ENCODE measurements around the gene ZFP36. TPM values are rescaled to one million over a fixed set of nuclear protein-coding genes. Genes with fewer than 3 reads are reported as not detected.

The ZFP36 gene
- total and polyA plus RNA-seq, 3 experiments from 2014 or later = 32.8 to 355 (median 36.4) TPM

- H3K27ac ChIP-seq (ENCODE audit: low read depth, low read length) = peak overlapping the region; percentile 96
- Mint-ChIP-seq H3K4me3 (peak overlapping the region; percentile 97 to 100 (median 99)), H3K9me3 (peaks cover 0 to 2% (median 0%) of the 10 kb centered on the region in 5 donors), H3K4me1 (peaks cover 35 to 51% (median 35%) of the 10 kb centered on the region in 3 donors), H3K27ac (peak overlapping the region; percentile 96 to 100 (median 99)), H3K27me3 (peaks cover 0 to 10% of the 10 kb centered on the region in 2 donors), H3K36me3 (peaks cover 6 to 37% (median 13%) of the 10 kb centered on the region in 3 donors)
- DNase-seq = no peak
- no peaks in the 10 kb centered on the region for H3K9me3 ChIP-seq (ENCODE audit: low read length)
- peaks cover 27% of the 10 kb centered on the region for H3K36me3 ChIP-seq (ENCODE audit: insufficient read depth, low read length)
- H3K4me3 ChIP-seq (ENCODE audit: low read length) = peak overlapping the region; percentile 79
- POLR2A ChIA-PET = interaction anchor here (0.9 to 2.7 kb wide), 20 partner anchors 8 to 1362 kb away, joined by 3 to 82 read pairs (median 8); partner anchors contain the start of genes DYRK1B, EGLN2, EID2B and GMFG
- CTCF ChIA-PET = interaction anchor here (1.0 to 2.0 kb wide), 12 partner anchors 8 to 97 kb away, joined by 3 to 25 read pairs (median 6); partner anchors contain the start of genes EID2B, MED29, PAF1 and PLEKHG2
- H3K4me1 ChIP-seq (ENCODE audit: insufficient read depth, low read length) = peaks cover 28% of the 10 kb centered on the region
- no peaks in the 10 kb centered on the region for H3K27me3 ChIP-seq (ENCODE audit: insufficient read depth, low read length, poor library complexity, severe bottlenecking)
Measured at GRCh38 chr19:39436350-39436716, 29.7 kb downstream of the ZFP36 start.

GRCh38 chr19:39438270-39438934 is 31.8 kb downstream of the ZFP36 start:
- no peak for DNase-seq
- no peaks in the 10 kb centered on the region for H3K9me3 ChIP-seq (ENCODE audit: low read length)
- peaks cover 15% of the 10 kb centered on the region for H3K36me3 ChIP-seq (ENCODE audit: insufficient read depth, low read length)
- Mint-ChIP-seq H3K4me3 (peak overlapping the region in 1 of 7 donors; percentile 24), H3K27me3 (peaks cover 0 to 8% of the 10 kb centered on the region in 2 donors), H3K27ac (no peak overlapping the region), H3K4me1 (peaks cover 30 to 40% (median 32%) of the 10 kb centered on the region in 3 donors), H3K9me3 (peaks cover 0 to 2% (median 0%) of the 10 kb centered on the region in 5 donors), H3K36me3 (peaks cover 6 to 24% (median 9%) of the 10 kb centered on the region in 3 donors)
- H3K4me1 ChIP-seq (ENCODE audit: insufficient read depth, low read length) = peaks cover 28% of the 10 kb centered on the region
- H3K27ac ChIP-seq (ENCODE audit: low read depth, low read length) = no peak overlapping the region
- POLR2A ChIA-PET = no interaction called here
- H3K4me3 ChIP-seq (ENCODE audit: low read length) = no peak overlapping the region
- CTCF ChIA-PET = no interaction called here
- H3K27me3 ChIP-seq (ENCODE audit: insufficient read depth, low read length, poor library complexity, severe bottlenecking) = no peaks in the 10 kb centered on the region

- ChIA-PET POLR2A (interaction anchor here (0.5 to 3.2 kb wide), 14 partner anchors 7 to 154 kb away, joined by 3 to 82 read pairs (median 4); partner anchors contain the start of genes EID2B, MED29, PAF1 and RPS16), CTCF (interaction anchor here (0.7 to 2.3 kb wide), 4 partner anchors 9 to 229 kb away, joined by 3 to 9 read pairs (median 3); partner anchors contain the start of gene RPS16)
- Histone ChIP-seq H3K27me3 (ENCODE audit: insufficient read depth, low read length, poor library complexity, severe bottlenecking) (no peaks in the 10 kb centered on the region), H3K36me3 (ENCODE audit: insufficient read depth, low read length) (peaks cover 5% of the 10 kb centered on the region), H3K27ac (ENCODE audit: low read depth, low read length) (peak overlapping the region; percentile 95), H3K9me3 (ENCODE audit: low read length) (no peaks in the 10 kb centered on the region), H3K4me1 (ENCODE audit: insufficient read depth, low read length) (peaks cover 40% of the 10 kb centered on the region), H3K4me3 (ENCODE audit: low read length) (peak overlapping the region; percentile 89)
- Mint-ChIP-seq H3K36me3 (peaks cover 0 to 38% (median 3%) of the 10 kb centered on the region in 3 donors), H3K27ac (peak overlapping the region; percentile 93 to 100 (median 100)), H3K4me3 (peak overlapping the region; percentile 93 to 100 (median 99)), H3K27me3 (peaks cover 0 to 2% of the 10 kb centered on the region in 2 donors), H3K4me1 (peaks cover 47 to 56% (median 52%) of the 10 kb centered on the region in 3 donors), H3K9me3 (no peaks in the 10 kb centered on the region)
- DNase-seq = no peak
Measured at GRCh38 chr19:39444598-39445195, 38.0 kb downstream of the ZFP36 start.

GRCh38 chr19:39445196-39446111 is 38.8 kb downstream of the ZFP36 start, which contains the start of gene SUPT5H:
TSS of gene SUPT5H (plus strand) at chr19:39445582. CDS start at chr19:39445891, 309 bp downstream.
- H3K36me3 Mint-ChIP-seq = peaks cover 0 to 40% (median 3%) of the 10 kb centered on the region in 3 donors
- H3K27me3 Mint-ChIP-seq = no peaks in the 10 kb centered on the region
- POLR2A ChIA-PET = interaction anchor here (0.5 to 3.2 kb wide), 14 partner anchors 8 to 155 kb away, joined by 3 to 82 read pairs (median 4); partner anchors contain the start of genes EID2B, MED29, PAF1 and RPS16
- H3K4me1 Mint-ChIP-seq = peaks cover 50 to 59% (median 59%) of the 10 kb centered on the region in 3 donors
- Histone ChIP-seq H3K27me3 (ENCODE audit: insufficient read depth, low read length, poor library complexity, severe bottlenecking) (no peaks in the 10 kb centered on the region), H3K9me3 (ENCODE audit: low read length) (no peaks in the 10 kb centered on the region), H3K27ac (ENCODE audit: low read depth, low read length) (peak within 1 kb of the TSS; percentile 95), H3K4me3 (ENCODE audit: low read length) (peak within 1 kb of the TSS; percentile 89), H3K4me1 (ENCODE audit: insufficient read depth, low read length) (peaks cover 47% of the 10 kb centered on the region), H3K36me3 (ENCODE audit: insufficient read depth, low read length) (peaks cover 5% of the 10 kb centered on the region)
- peak; percentile 97 to 99 (median 98) for DNase-seq
- H3K27ac Mint-ChIP-seq = peak within 1 kb of the TSS; percentile 93 to 100 (median 100)
- peak within 1 kb of the TSS; percentile 93 to 100 (median 99) for H3K4me3 Mint-ChIP-seq
- CTCF ChIA-PET = interaction anchor here (0.7 to 2.3 kb wide), 6 partner anchors 10 to 229 kb away, joined by 3 to 9 read pairs (median 3); partner anchors contain the start of gene RPS16
- H3K9me3 Mint-ChIP-seq = no peaks in the 10 kb centered on the region

GRCh38 chr19:39446365-39447084 is 39.9 kb downstream of the ZFP36 start:
- Histone ChIP-seq H3K36me3 (ENCODE audit: insufficient read depth, low read length) (peaks cover 5% of the 10 kb centered on the region), H3K27ac (ENCODE audit: low read depth, low read length) (peak overlapping the region; percentile 95), H3K9me3 (ENCODE audit: low read length) (no peaks in the 10 kb centered on the region), H3K4me3 (ENCODE audit: low read length) (peak overlapping the region; percentile 89), H3K27me3 (ENCODE audit: insufficient read depth, low read length, poor library complexity, severe bottlenecking) (no peaks in the 10 kb centered on the region), H3K4me1 (ENCODE audit: insufficient read depth, low read length) (peaks cover 51% of the 10 kb centered on the region)
- H3K4me1 Mint-ChIP-seq = peaks cover 56 to 66% (median 65%) of the 10 kb centered on the region in 3 donors
- peak overlapping the region; percentile 93 to 100 (median 99) for H3K4me3 Mint-ChIP-seq
- H3K9me3 Mint-ChIP-seq = no peaks in the 10 kb centered on the region
- H3K27ac Mint-ChIP-seq = peak overlapping the region; percentile 93 to 100 (median 100)
- no peak for DNase-seq
- ChIA-PET CTCF (interaction anchor here (1.0 to 2.3 kb wide), 3 partner anchors 21 to 56 kb away, joined by 3 to 6 read pairs (median 3); no protein-coding TSS in a partner anchor), POLR2A (interaction anchor here (0.5 to 3.2 kb wide), 8 partner anchors 11 to 1182 kb away, joined by 3 to 82 read pairs (median 6); partner anchors contain the start of genes MED29, PAF1, RPS16 and SPINT2)
- peaks cover 0 to 46% (median 3%) of the 10 kb centered on the region in 3 donors for H3K36me3 Mint-ChIP-seq
- H3K27me3 Mint-ChIP-seq = no peaks in the 10 kb centered on the region

- ChIA-PET CTCF (interaction anchor here (2.3 kb wide), 1 partner anchor 54 kb away, joined by 6 read pairs; no protein-coding TSS in a partner anchor), POLR2A (interaction anchor here (0.6 kb wide), 1 partner anchor 84 kb away, joined by 3 read pairs; the partner anchor contains the start of gene EID2B)
- Histone ChIP-seq H3K4me3 (ENCODE audit: low read length) (peak overlapping the region; percentile 12), H3K4me1 (ENCODE audit: insufficient read depth, low read length) (peaks cover 51% of the 10 kb centered on the region), H3K27me3 (ENCODE audit: insufficient read depth, low read length, poor library complexity, severe bottlenecking) (no peaks in the 10 kb centered on the region), H3K27ac (ENCODE audit: low read depth, low read length) (no peak overlapping the region), H3K9me3 (ENCODE audit: low read length) (no peaks in the 10 kb centered on the region), H3K36me3 (ENCODE audit: insufficient read depth, low read length) (peaks cover 5% of the 10 kb centered on the region)
- Mint-ChIP-seq H3K27ac (peak overlapping the region; percentile 70 to 100 (median 91)), H3K4me3 (peak overlapping the region; percentile 67 to 100 (median 99)), H3K36me3 (peaks cover 0 to 62% (median 14%) of the 10 kb centered on the region in 3 donors), H3K4me1 (peaks cover 71 to 81% (median 80%) of the 10 kb centered on the region in 3 donors), H3K9me3 (no peaks in the 10 kb centered on the region), H3K27me3 (no peaks in the 10 kb centered on the region)
- DNase-seq = no peak
Measured at GRCh38 chr19:39448271-39448670, 41.6 kb downstream of the ZFP36 start.

Data from CD8-positive, alpha-beta memory T cell (primary cell).